ENCODE measurements around the gene INKA2.

DNA sequence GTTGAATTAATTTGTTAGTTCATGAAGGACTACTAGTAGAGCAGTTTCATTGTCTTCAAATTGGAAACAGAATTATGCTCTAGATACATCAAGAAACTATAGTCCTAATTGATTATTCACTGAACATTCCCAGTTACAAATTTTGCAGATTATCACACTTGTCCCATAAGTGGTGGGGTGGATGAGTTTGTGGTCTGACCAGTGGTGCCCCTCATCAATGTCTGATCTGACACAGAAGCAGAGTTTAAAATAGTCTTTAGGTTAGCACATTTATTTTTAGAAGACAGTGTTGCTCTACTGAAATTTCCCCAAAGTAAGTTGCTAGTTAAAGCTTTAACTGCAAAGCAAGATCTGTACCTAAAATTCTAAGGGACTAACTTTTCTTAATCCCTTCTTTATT, 42.9 kb downstream of the INKA2 start:
- TF ChIP-seq, protein P1, sequence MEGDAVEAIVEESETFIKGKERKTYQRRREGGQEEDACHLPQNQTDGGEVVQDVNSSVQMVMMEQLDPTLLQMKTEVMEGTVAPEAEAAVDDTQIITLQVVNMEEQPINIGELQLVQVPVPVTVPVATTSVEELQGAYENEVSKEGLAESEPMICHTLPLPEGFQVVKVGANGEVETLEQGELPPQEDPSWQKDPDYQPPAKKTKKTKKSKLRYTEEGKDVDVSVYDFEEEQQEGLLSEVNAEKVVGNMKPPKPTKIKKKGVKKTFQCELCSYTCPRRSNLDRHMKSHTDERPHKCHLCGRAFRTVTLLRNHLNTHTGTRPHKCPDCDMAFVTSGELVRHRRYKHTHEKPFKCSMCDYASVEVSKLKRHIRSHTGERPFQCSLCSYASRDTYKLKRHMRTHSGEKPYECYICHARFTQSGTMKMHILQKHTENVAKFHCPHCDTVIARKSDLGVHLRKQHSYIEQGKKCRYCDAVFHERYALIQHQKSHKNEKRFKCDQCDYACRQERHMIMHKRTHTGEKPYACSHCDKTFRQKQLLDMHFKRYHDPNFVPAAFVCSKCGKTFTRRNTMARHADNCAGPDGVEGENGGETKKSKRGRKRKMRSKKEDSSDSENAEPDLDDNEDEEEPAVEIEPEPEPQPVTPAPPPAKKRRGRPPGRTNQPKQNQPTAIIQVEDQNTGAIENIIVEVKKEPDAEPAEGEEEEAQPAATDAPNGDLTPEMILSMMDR (conservative IDR thresholded peaks at IDR 0.05; ENCODE audit: low read depth, low read length) = no peak
- TF ChIP-seq EZH2 (IDR thresholded peaks at IDR 0.05; ENCODE audit: borderline replicate concordance, low read depth, low read length, poor library complexity, severe bottlenecking) = no peak

Data from A673 (cell line).